Mesendoderm (in vitro differentiated cells): ENCODE measurements around the gene FMNL2.

ENCODE experiments used
- DNase-seq: peaks from one replicate; pipeline ENCODE4 v3.0.0; 2013
- H2AK5ac ChIP-seq: 2 replicates; pipeline ENCODE4 v1.6.1; 2013; ENCODE audit warnings: low read length, inconsistent platforms
- H2BK120ac ChIP-seq: 2 replicates; pipeline ENCODE4 v1.6.1; 2013; ENCODE audit warnings: low read depth, mild to moderate bottlenecking, low read length, moderate library complexity, mixed read lengths
- H2BK15ac ChIP-seq: replicated peaks from 2 replicates; pipeline ENCODE4 v1.6.1; 2013; ENCODE audit warnings: low read depth, mild to moderate bottlenecking, moderate library complexity
- H2BK5ac ChIP-seq: 2 replicates; pipeline ENCODE4 v1.6.1; 2013; ENCODE audit warnings: low read length, inconsistent platforms
- H3K18ac ChIP-seq: 2 replicates; pipeline ENCODE4 v1.6.1; 2013; ENCODE audit warnings: mild to moderate bottlenecking, low read length, mixed read lengths
- H3K23ac ChIP-seq: one replicate; pipeline ENCODE4 v1.6.1; 2013; ENCODE audit warnings: low read length
- H3K27ac ChIP-seq: 2 replicates; pipeline ENCODE4 v1.5.1; 2013; ENCODE audit warnings: low read depth, mild to moderate bottlenecking, inconsistent platforms, low read length, moderate library complexity
- H3K27me3 ChIP-seq: 2 replicates; pipeline ENCODE4 v1.6.1; 2013; ENCODE audit warnings: low read length, control low read depth, mild to moderate bottlenecking, inconsistent platforms; ENCODE audit not compliant: insufficient read depth, poor library complexity
- H3K36me3 ChIP-seq: 2 replicates; pipeline ENCODE4 v1.6.1; 2013; ENCODE audit warnings: low read length, inconsistent platforms; ENCODE audit not compliant: control insufficient read depth, insufficient read depth
- H3K4ac ChIP-seq: one replicate; pipeline ENCODE4 v1.6.1; 2013; ENCODE audit warnings: low read depth, mild to moderate bottlenecking, low read length, moderate library complexity
- H3K4me1 ChIP-seq: 2 replicates; pipeline ENCODE4 v1.6.1; 2013; ENCODE audit warnings: low read depth, low read length, inconsistent platforms; ENCODE audit not compliant: control insufficient read depth
- H3K4me2 ChIP-seq: 2 replicates; pipeline ENCODE4 v1.6.1; 2013; ENCODE audit warnings: low read length
- H3K4me3 ChIP-seq: 2 replicates; pipeline ENCODE4 v1.5.1; 2013; ENCODE audit warnings: mild to moderate bottlenecking, low read length
- H3K56ac ChIP-seq: one replicate; pipeline ENCODE4 v1.6.1; 2013; ENCODE audit warnings: low read length
- H3K79me1 ChIP-seq: 2 replicates; pipeline ENCODE4 v1.6.1; 2013; ENCODE audit warnings: low read length, inconsistent platforms
- H3K79me2 ChIP-seq: 2 replicates; pipeline ENCODE4 v1.6.1; 2013; ENCODE audit warnings: mild to moderate bottlenecking, low read length; ENCODE audit not compliant: control insufficient read depth, insufficient read depth
- H3K9ac ChIP-seq: 2 replicates; pipeline ENCODE4 v1.6.1; 2013; ENCODE audit warnings: low read length, inconsistent platforms
- H4K5ac ChIP-seq: one replicate; pipeline ENCODE4 v1.6.1; 2013; ENCODE audit warnings: low read length
- H4K8ac ChIP-seq: one replicate; pipeline ENCODE4 v1.6.1; 2013; ENCODE audit warnings: low read depth, mild to moderate bottlenecking, control low read depth, low read length, moderate library complexity
- WGBS: extraction: QIAGEN DNeasy Blood & Tissue Kit; methylation state at CpG from one replicate; pipeline ENCODE4 v1.1.7; 2013; ENCODE audit warnings: low lambda C conversion rate, missing lambda C conversion rate; ENCODE audit not compliant: insufficient coverage; ENCODE audit errors: extremely low coverage; 5-methylcytosine and 5-hydroxymethylcytosine counted together

The FMNL2 gene

DNA sequence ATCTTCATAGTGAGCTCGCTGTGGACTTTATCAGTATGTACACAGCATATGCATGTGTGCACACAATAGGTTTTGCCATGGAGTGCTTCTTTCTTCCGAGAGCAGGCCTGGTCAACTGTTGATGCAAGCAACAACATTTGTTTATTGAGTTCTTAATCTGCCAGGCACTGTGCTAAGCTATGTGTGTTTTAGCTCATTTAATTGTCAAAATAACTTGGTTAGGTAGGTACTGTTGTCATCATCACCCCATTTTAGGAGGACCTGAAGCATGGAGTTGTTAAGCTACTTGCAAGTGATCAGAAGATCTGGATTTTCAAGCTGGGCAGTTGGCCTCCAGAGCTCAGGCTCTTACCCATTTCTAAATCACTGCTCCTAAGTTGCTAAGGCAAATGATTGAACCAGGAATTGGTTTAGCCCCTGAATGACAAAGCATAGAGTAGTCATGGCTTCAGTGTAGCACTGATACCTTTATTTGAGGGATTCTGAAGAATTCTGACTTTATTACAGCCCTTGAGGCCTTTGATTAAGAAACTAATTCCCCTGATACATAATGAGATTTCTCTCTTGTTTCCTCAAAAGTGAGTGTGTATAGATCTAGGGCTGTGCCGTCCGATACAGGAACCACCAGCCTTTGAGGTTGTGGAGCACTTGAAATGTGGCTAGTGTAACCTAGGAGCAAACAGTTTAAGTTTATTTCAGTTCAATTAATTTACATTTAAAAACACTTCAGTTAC, 132.9 kb downstream of the FMNL2 start:
- Histone ChIP-seq H3K27ac (no peak overlapping the region), H3K23ac (no peak overlapping the region), H3K36me3 (no peaks in the 10 kb centered on the region), H3K9ac (no peak overlapping the region), H3K18ac (no peak overlapping the region), H3K27me3 (no peaks in the 10 kb centered on the region), H2BK15ac (no peak overlapping the region), H3K4ac (no peak overlapping the region), H3K56ac (peak overlapping the region; percentile 19), H4K8ac (no peak overlapping the region), H4K5ac (no peak overlapping the region), H3K79me1 (peaks cover 17% of the 10 kb centered on the region), H2BK120ac (no peak overlapping the region), H3K4me2 (no peak overlapping the region), H2BK5ac (no peak overlapping the region), H3K4me3 (no peak overlapping the region), H3K4me1 (peaks cover 25% of the 10 kb centered on the region), H2AK5ac (no peak overlapping the region), H3K79me2 (peaks cover 17% of the 10 kb centered on the region)
- no peak for DNase-seq
- WGBS: no CpG with 5 or more reads among the region's 4 CpGs

- H3K4me2 ChIP-seq: no peak overlapping the region
- peaks cover 25% of the 10 kb centered on the region for H3K4me1 ChIP-seq
- H3K27ac ChIP-seq: no peak overlapping the region
- H4K8ac ChIP-seq: no peak overlapping the region
- peak; percentile 68 for DNase-seq
- no peak overlapping the region for H3K4me3 ChIP-seq
- no peak overlapping the region for H2BK15ac ChIP-seq
- H3K79me1 ChIP-seq: peaks cover 17% of the 10 kb centered on the region
- peaks cover 17% of the 10 kb centered on the region for H3K79me2 ChIP-seq
- no peaks in the 10 kb centered on the region for H3K27me3 ChIP-seq
- no peak overlapping the region for H3K23ac ChIP-seq
- no CpG with 5 or more reads among the region's 8 CpGs for WGBS
- H2BK5ac ChIP-seq: no peak overlapping the region
- no peak overlapping the region for H2BK120ac ChIP-seq
- no peaks in the 10 kb centered on the region for H3K36me3 ChIP-seq
- H3K9ac ChIP-seq: no peak overlapping the region
- no peak overlapping the region for H3K4ac ChIP-seq
- no peak overlapping the region for H2AK5ac ChIP-seq
- no peak overlapping the region for H4K5ac ChIP-seq
- no peak overlapping the region for H3K56ac ChIP-seq
- no peak overlapping the region for H3K18ac ChIP-seq
These were observed 134.1 kb downstream of the FMNL2 start for GRCh38 chr2:152468899-152469692.

DNA sequence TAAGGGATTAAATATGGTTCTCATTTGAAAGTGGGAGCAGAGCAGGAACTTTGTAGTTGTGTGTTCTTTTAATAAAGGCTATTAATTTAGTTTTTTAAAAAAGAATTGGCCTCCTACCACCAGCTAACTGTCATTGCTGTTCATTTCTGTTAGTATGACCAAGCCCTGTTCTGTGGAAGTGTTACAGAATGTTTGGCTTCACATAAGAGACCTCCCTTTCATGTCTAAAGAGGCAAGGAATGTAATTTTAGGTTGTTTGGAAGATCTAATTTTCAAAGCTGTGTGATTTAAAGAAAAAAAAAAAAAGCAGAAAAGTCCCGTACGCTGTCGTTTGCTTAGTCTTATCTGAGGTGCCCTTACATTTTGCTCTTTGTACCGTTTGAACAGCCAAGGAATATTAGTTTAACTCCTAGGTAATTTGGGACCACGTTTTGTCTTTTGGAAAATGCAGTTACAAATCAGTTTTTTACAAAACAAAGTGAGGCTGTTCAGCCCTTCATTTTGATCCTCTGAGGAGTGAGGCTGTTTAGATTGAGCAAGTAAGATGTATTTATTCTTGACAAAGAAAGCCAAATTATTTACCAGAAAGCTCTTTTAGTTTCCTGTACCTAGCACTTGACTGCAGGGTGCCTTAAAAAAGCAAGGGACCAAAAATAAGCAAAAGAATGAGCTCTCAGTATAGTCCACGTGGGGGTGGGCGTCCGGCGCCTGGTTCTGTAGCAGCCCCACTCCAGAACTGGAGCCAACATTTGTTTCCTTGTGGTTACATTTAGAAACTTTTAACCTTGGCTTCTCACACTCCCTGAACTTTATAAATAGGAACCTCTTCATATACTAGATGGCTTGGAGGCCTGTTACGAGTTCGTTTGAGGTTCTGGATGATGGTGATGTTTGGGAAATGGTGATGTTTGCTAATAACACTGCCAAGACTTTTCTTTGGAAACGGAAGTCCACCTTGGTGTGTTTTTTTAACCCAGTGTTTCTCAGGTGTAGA, 136.2 kb downstream of the FMNL2 start:
- Histone ChIP-seq H2BK5ac (no peak overlapping the region), H3K79me2 (peaks cover 15% of the 10 kb centered on the region), H3K56ac (no peak overlapping the region), H3K4me3 (no peak overlapping the region), H3K79me1 (peaks cover 6% of the 10 kb centered on the region), H4K8ac (no peak overlapping the region), H3K9ac (no peak overlapping the region), H3K4ac (no peak overlapping the region), H2BK120ac (no peak overlapping the region), H3K27me3 (no peaks in the 10 kb centered on the region), H3K23ac (no peak overlapping the region), H3K36me3 (no peaks in the 10 kb centered on the region), H2AK5ac (no peak overlapping the region), H3K18ac (no peak overlapping the region), H3K27ac (no peak overlapping the region), H3K4me1 (peaks cover 14% of the 10 kb centered on the region), H4K5ac (no peak overlapping the region), H2BK15ac (no peak overlapping the region), H3K4me2 (no peak overlapping the region)
- DNase-seq: no peak
- no CpG with 5 or more reads among the region's 12 CpGs for WGBS

DNA sequence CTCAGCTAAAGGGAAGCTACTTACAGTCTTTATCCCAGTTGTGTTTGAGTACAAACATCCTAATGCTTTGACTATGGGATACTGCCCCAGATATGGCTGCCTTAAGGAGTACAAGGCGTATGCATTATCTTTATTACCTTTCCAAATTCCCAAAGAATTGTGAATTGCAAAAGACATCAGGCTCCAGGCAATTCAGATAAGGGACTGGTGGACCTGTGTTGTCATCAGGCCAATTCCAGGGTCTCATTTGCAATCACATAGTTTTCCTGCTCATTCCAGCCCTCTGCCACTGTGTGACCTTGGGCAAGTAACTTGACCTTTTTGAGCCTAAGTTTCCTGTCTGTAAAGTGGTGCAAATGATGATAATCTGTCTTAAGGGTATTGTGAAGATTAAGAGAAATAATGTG, 137.5 kb downstream of the FMNL2 start:
- H3K18ac ChIP-seq: no peak overlapping the region
- no peak overlapping the region for H3K4me3 ChIP-seq
- H3K79me1 ChIP-seq: peaks cover 6% of the 10 kb centered on the region
- H3K4me2 ChIP-seq: no peak overlapping the region
- no CpG with 5 or more reads among the region's 1 CpG for WGBS
- peak; percentile 49 for DNase-seq
- no peak overlapping the region for H2BK15ac ChIP-seq
- H2BK120ac ChIP-seq: no peak overlapping the region
- no peaks in the 10 kb centered on the region for H3K27me3 ChIP-seq
- no peak overlapping the region for H3K23ac ChIP-seq
- H4K8ac ChIP-seq: no peak overlapping the region
- H3K9ac ChIP-seq: no peak overlapping the region
- peaks cover 8% of the 10 kb centered on the region for H3K4me1 ChIP-seq
- H3K36me3 ChIP-seq: no peaks in the 10 kb centered on the region
- H4K5ac ChIP-seq: no peak overlapping the region
- no peak overlapping the region for H2AK5ac ChIP-seq
- H3K4ac ChIP-seq: no peak overlapping the region
- no peak overlapping the region for H2BK5ac ChIP-seq
- H3K56ac ChIP-seq: no peak overlapping the region
- peaks cover 9% of the 10 kb centered on the region for H3K79me2 ChIP-seq
- no peak overlapping the region for H3K27ac ChIP-seq

- no peak overlapping the region for H3K23ac ChIP-seq
- no peak overlapping the region for H3K27ac ChIP-seq
- H3K56ac ChIP-seq: no peak overlapping the region
- H3K4me2 ChIP-seq: no peak overlapping the region
- H3K4me3 ChIP-seq: no peak overlapping the region
- WGBS: no CpG with 5 or more reads among the region's 1 CpG
- peaks cover 7% of the 10 kb centered on the region for H3K79me1 ChIP-seq
- H3K18ac ChIP-seq: no peak overlapping the region
- no peak overlapping the region for H4K8ac ChIP-seq
- H3K27me3 ChIP-seq: no peaks in the 10 kb centered on the region
- H2AK5ac ChIP-seq: no peak overlapping the region
- no peak for DNase-seq
- peaks cover 7% of the 10 kb centered on the region for H3K79me2 ChIP-seq
- no peaks in the 10 kb centered on the region for H3K36me3 ChIP-seq
- H3K4ac ChIP-seq: no peak overlapping the region
- H2BK120ac ChIP-seq: no peak overlapping the region
- no peak overlapping the region for H3K9ac ChIP-seq
- no peak overlapping the region for H2BK5ac ChIP-seq
- H4K5ac ChIP-seq: no peak overlapping the region
- H2BK15ac ChIP-seq: no peak overlapping the region
- peaks cover 8% of the 10 kb centered on the region for H3K4me1 ChIP-seq
These were observed 138.3 kb downstream of the FMNL2 start for GRCh38 chr2:152473151-152473857.
